Endothelial cell (in vitro differentiated cells): ENCODE measurements around the gene SNCAIP. TPM values are rescaled to one million over a fixed set of nuclear protein-coding genes. Genes with fewer than 3 reads are reported as not detected.

Experiments
- DNase-seq: peaks from one replicate; pipeline ENCODE4 v3.0.0; 2021; ENCODE audit warnings: low spot score
- H3K27ac Mint-ChIP-seq: one replicate; pipeline ENCODE4 v1.8.0; 2021; ENCODE audit warnings: mixed read lengths, inconsistent platforms; ENCODE audit not compliant: unreplicated experiment
- H3K27me3 Mint-ChIP-seq: one replicate; pipeline ENCODE4 v1.8.0; 2021; ENCODE audit warnings: mild to moderate bottlenecking, moderate library complexity, mixed read lengths, inconsistent platforms; ENCODE audit not compliant: unreplicated experiment
- H3K36me3 Mint-ChIP-seq: one replicate; pipeline ENCODE4 v1.8.0; 2021; ENCODE audit warnings: mild to moderate bottlenecking, low read depth, mixed read lengths, inconsistent platforms; ENCODE audit not compliant: unreplicated experiment
- H3K4me1 Mint-ChIP-seq: one replicate; pipeline ENCODE4 v1.8.0; 2021; ENCODE audit warnings: mild to moderate bottlenecking, mixed read lengths, inconsistent platforms; ENCODE audit not compliant: unreplicated experiment
- H3K4me3 Mint-ChIP-seq: one replicate; pipeline ENCODE4 v1.8.0; 2021; ENCODE audit warnings: mild to moderate bottlenecking, mixed read lengths, inconsistent platforms; ENCODE audit not compliant: unreplicated experiment
- H3K9me3 Mint-ChIP-seq: one replicate; pipeline ENCODE4 v1.8.0; 2021; ENCODE audit warnings: mixed read lengths, inconsistent platforms; ENCODE audit not compliant: unreplicated experiment
- CTCF ChIP-seq: fragments of 200-600 bp; sonication (generic); IDR thresholded peaks from one replicate; pipeline ENCODE4 v1.5.0; 2021; ENCODE audit warnings: antibody characterized with exemption; ENCODE audit not compliant: unreplicated experiment
- total RNA-seq: library from RNA; stranded (reverse); fragmentation: NEBNext Ultra II Directional; extraction: Animal tissue kit (Norgen Biotek cat#: 25700); gene quantifications from one replicate; pipeline ENCODE4 v1.2.1, GENCODE V29; 2021; ENCODE audit not compliant: unreplicated experiment

Gene SNCAIP
- total RNA-seq, 1 donor from 2014 or later: 254 TPM

- H3K4me1 Mint-ChIP-seq: peaks cover 14% of the 10 kb centered on the region
- H3K27me3 Mint-ChIP-seq: peaks cover 4% of the 10 kb centered on the region
- DNase-seq: no peak
- TF ChIP-seq CTCF: no peak
- H3K36me3 Mint-ChIP-seq: peaks cover 3% of the 10 kb centered on the region
- H3K9me3 Mint-ChIP-seq: no peaks in the 10 kb centered on the region
- H3K4me3 Mint-ChIP-seq: no peak overlapping the region
- no peak overlapping the region for H3K27ac Mint-ChIP-seq
These were observed 28.4 kb upstream of the SNCAIP start for GRCh38 chr5:122283592-122283991.

- Mint-ChIP-seq H3K9me3 (no peaks in the 10 kb centered on the region), H3K4me3 (no peak overlapping the region), H3K27ac (peak overlapping the region; percentile 85), H3K27me3 (peaks cover 4% of the 10 kb centered on the region), H3K4me1 (peaks cover 14% of the 10 kb centered on the region), H3K36me3 (no peaks in the 10 kb centered on the region)
- DNase-seq: no peak
- TF ChIP-seq CTCF: no peak
These were observed 25.5 kb upstream of the SNCAIP start for GRCh38 chr5:122286541-122286940.

- Mint-ChIP-seq H3K4me1 (peaks cover 14% of the 10 kb centered on the region), H3K4me3 (no peak overlapping the region), H3K9me3 (no peaks in the 10 kb centered on the region), H3K27ac (peak overlapping the region; percentile 85), H3K36me3 (no peaks in the 10 kb centered on the region), H3K27me3 (peaks cover 4% of the 10 kb centered on the region)
- no peak for TF ChIP-seq CTCF
- no peak for DNase-seq
These were observed 24.9 kb upstream of the SNCAIP start for GRCh38 chr5:122287101-122287500.

- no peak for DNase-seq
- Mint-ChIP-seq H3K27me3 (peaks cover 4% of the 10 kb centered on the region), H3K4me3 (no peak overlapping the region), H3K36me3 (no peaks in the 10 kb centered on the region), H3K9me3 (no peaks in the 10 kb centered on the region), H3K27ac (no peak overlapping the region), H3K4me1 (peaks cover 19% of the 10 kb centered on the region)
- no peak for TF ChIP-seq CTCF
These were observed 20.8 kb upstream of the SNCAIP start for GRCh38 chr5:122291000-122291901.

- peaks cover 8% of the 10 kb centered on the region for H3K4me1 Mint-ChIP-seq
- no peak for DNase-seq
- TF ChIP-seq CTCF: no peak
- H3K36me3 Mint-ChIP-seq: no peaks in the 10 kb centered on the region
- H3K27ac Mint-ChIP-seq: no peak overlapping the region
- H3K27me3 Mint-ChIP-seq: no peaks in the 10 kb centered on the region
- H3K4me3 Mint-ChIP-seq: no peak overlapping the region
- H3K9me3 Mint-ChIP-seq: no peaks in the 10 kb centered on the region
These were observed 19.7 kb upstream of the SNCAIP start for GRCh38 chr5:122292332-122292731.
